K562 (cell line): ENCODE results near the gene SOWAHA. TPM values are rescaled to one million over a fixed set of nuclear protein-coding genes. Genes with fewer than 3 reads are reported as not detected.

Experiments
- ARID1B ChIP-seq: fragments of 450-650 bp; IDR thresholded peaks from 2 replicates; pipeline ENCODE4 v1.6.1; 2016; ENCODE audit warnings: antibody characterized with exemption, mild to moderate bottlenecking, inconsistent platforms
- CEBPG ChIP-seq, 3 experiments: fragments of 200-800 bp in 1 of 3; sonication (Bioruptor generic) in 1 of 3; sonication (generic) in 1 of 3; formaldehyde crosslinking in 1 of 3; IDR thresholded peaks in 2 of 3; conservative IDR thresholded peaks in 1 of 3; 2 replicates each; pipeline versions ENCODE4 v1.6.1 to v1.8.0; 2016 to 2022; ENCODE audit warnings: missing compliant biosample characterization in 2 of 3, missing genetic modification characterization in 2 of 3, mild to moderate bottlenecking in 1 of 3, missing genetic modification reagents in 1 of 3
- EP400 ChIP-seq: fragments of 450-650 bp; IDR thresholded peaks from 2 replicates; pipeline ENCODE4 v1.6.1; 2017; ENCODE audit warnings: antibody characterized with exemption, mild to moderate bottlenecking, moderate library complexity
- HNRNPH1 ChIP-seq: fragments of 200-400 bp; formaldehyde crosslinking; optimal IDR thresholded peaks from 2 replicates; pipeline ENCODE3; 2017; ENCODE audit warnings: low read depth, mild to moderate bottlenecking, low read length, moderate library complexity
- IRF9 ChIP-seq: fragments of 450-650 bp; IDR thresholded peaks from 2 replicates; pipeline ENCODE4 v1.6.1; 2016; ENCODE audit warnings: missing biosample characterization, missing genetic modification characterization
- LCOR ChIP-seq: sonication (generic); formaldehyde crosslinking; IDR thresholded peaks from 2 replicates; pipeline ENCODE4 v1.8.0; 2022; ENCODE audit warnings: mild to moderate bottlenecking, missing genetic modification reagents
- MAX ChIP-seq: sonication (generic); formaldehyde crosslinking; IDR thresholded peaks from 2 replicates; pipeline ENCODE4 v1.9.0; 2022; ENCODE audit warnings: mild to moderate bottlenecking, missing genetic modification reagents
- NR2C1 ChIP-seq, 2 experiments: fragments of 450-650 bp; IDR thresholded peaks; 2 replicates each; pipeline ENCODE4 v1.6.1; 2017; ENCODE audit warnings: mild to moderate bottlenecking in 2 of 2, antibody characterized with exemption in 1 of 2, inconsistent platforms in 1 of 2, missing compliant biosample characterization in 1 of 2, missing genetic modification characterization in 1 of 2
- PATZ1 ChIP-seq: fragments of 250-450 bp; sonication (Bioruptor Pico); IDR thresholded peaks from 2 replicates; pipeline ENCODE4 v1.5.0; 2020; ENCODE audit warnings: mild to moderate bottlenecking, borderline replicate concordance
- SMAD4 ChIP-seq: fragments of 250-450 bp; sonication (Bioruptor Pico); conservative IDR thresholded peaks from 2 replicates; pipeline ENCODE4 v1.8.0; 2021; ENCODE audit warnings: inconsistent platforms, mild to moderate bottlenecking, moderate library complexity
- SRSF3 ChIP-seq: fragments of 200-400 bp; formaldehyde crosslinking; IDR thresholded peaks from 2 replicates; pipeline ENCODE4 v1.6.1; 2016; ENCODE audit warnings: mild to moderate bottlenecking, low read length, moderate library complexity; ENCODE audit not compliant: insufficient read depth
- ZBTB40 ChIP-seq, 2 experiments: fragments of 450-650 bp in 1 of 2; sonication (generic) in 1 of 2; formaldehyde crosslinking in 1 of 2; IDR thresholded peaks; 2 replicates each; pipeline versions ENCODE4 v1.7.1 to v1.9.0; 2016 to 2022; ENCODE audit warnings: inconsistent platforms in 1 of 2, mild to moderate bottlenecking in 1 of 2, missing genetic modification reagents in 1 of 2
- ZNF696 ChIP-seq: fragments of 250-450 bp; sonication (Bioruptor Pico); conservative IDR thresholded peaks from 2 replicates; pipeline ENCODE4 v1.4.0; 2020; ENCODE audit warnings: mild to moderate bottlenecking, moderate library complexity
- ZSCAN32 ChIP-seq: fragments of 450-650 bp; formaldehyde crosslinking; IDR thresholded peaks from 2 replicates; pipeline ENCODE4 v1.4.0; 2020; ENCODE audit warnings: mild to moderate bottlenecking, moderate library complexity
- polyA plus RNA-seq, 8 experiments: library from polyadenylated mRNA; depleted of rRNA in 4 of 8; stranded (reverse) in 5 of 8; unstranded in 3 of 8; fragments of >200 nt; fragmentation: Nextera tagmentation in 2 of 8; fragmentation: Illumina TruSeq in 1 of 8; extraction: Ambion mirVana in 2 of 8; extraction: Trizol in 1 of 8; gene quantifications; 2 replicates each; pipeline versions ENCODE4 v1.2.1 to v1.2.3, GENCODE V29; 2011 to 2014; ENCODE audit warnings: inconsistent platforms in 1 of 8, missing spikeins in 1 of 8
- total RNA-seq, 7 experiments: library from RNA; depleted of rRNA in 6 of 7; stranded (reverse); fragments of >200 nt in 6 of 7; fragmentation: Illumina TruSeq in 2 of 7; extraction: Trizol in 2 of 7; gene quantifications; 2 replicates each; pipeline versions ENCODE4 v1.2.1 to v1.2.3, GENCODE V29; 2011 to 2021; ENCODE audit warnings: low replicate concordance in 1 of 7

The SOWAHA gene
- total and polyA plus RNA-seq, 9 of the 15 experiments (the other 6 are each of a cell fraction or from before 2014, with no cell fraction given), result not detected

GRCh38 chr5:132849347-132849746, 36.2 kb downstream of the SOWAHA start (continued):
- TF ChIP-seq ZBTB40 (IDR thresholded peaks at IDR 0.05) (no peak), ZBTB40 (CRISPR knock-in tag; IDR thresholded peaks at IDR 0.05) (no peak), SMAD4 (CRISPR knock-in tag) (peak; percentile 39), SRSF3 (no peak), ARID1B (0 out of 2 replicates have a peak, but pooled peaks have one; percentile 15), ZNF696 (CRISPR knock-in tag) (no peak), PATZ1 (no peak), CEBPG (CRISPR knock-in tag; IDR thresholded peaks at IDR 0.05) (peak; percentile 84), CEBPG (tag; conservative IDR thresholded peaks at IDR 0.05 in 1 of 2, IDR thresholded peaks at IDR 0.05 in 1 of 2) (peak; percentile 94 to 97), HNRNPH1 (no peak), LCOR (no peak), MAX (CRISPR knock-in tag) (no peak), ZSCAN32 (CRISPR knock-in tag) (peak; percentile 92), NR2C1 (IDR thresholded peaks at IDR 0.05) (peak; percentile 36; the same call in 1 of the 2 replicates), NR2C1 (tag; IDR thresholded peaks at IDR 0.05) (peak; percentile 64), EP400 (peak; percentile 38; the same call in 1 of the 2 replicates), IRF9 (tag) (peak; percentile 57; the same call in 1 of the 2 replicates)
